Adipose tissue (tissue), 3 donors: ENCODE measurements around the gene HACE1. TPM values are rescaled to one million over a fixed set of nuclear protein-coding genes. Genes with fewer than 3 reads are reported as not detected.

Source experiments
- H3K27ac ChIP-seq: one replicate; pipeline ENCODE4 v1.5.1; 2013; ENCODE audit warnings: low read depth, low read length
- WGBS, 3 donors: extraction: QIAGEN DNeasy Blood & Tissue Kit; methylation state at CpG; one replicate each; pipeline ENCODE4 v1.1.7; 2013; 5-methylcytosine and 5-hydroxymethylcytosine counted together
- polyA plus RNA-seq, 3 donors: library from polyadenylated mRNA; stranded (reverse); fragments of 200-250 nt; gene quantifications; one replicate each; pipeline ENCODE4 v1.2.3, GENCODE V29; 2013
- donor health status: healthy with polysubstance abuse.
- donor health status: Bipolar disorder and iron deficiency.
- donor health status: healthy.

The HACE1 gene
- polyA plus RNA-seq, 3 donors = 2.5 to 8.1 (median 5.5) TPM

DNA sequence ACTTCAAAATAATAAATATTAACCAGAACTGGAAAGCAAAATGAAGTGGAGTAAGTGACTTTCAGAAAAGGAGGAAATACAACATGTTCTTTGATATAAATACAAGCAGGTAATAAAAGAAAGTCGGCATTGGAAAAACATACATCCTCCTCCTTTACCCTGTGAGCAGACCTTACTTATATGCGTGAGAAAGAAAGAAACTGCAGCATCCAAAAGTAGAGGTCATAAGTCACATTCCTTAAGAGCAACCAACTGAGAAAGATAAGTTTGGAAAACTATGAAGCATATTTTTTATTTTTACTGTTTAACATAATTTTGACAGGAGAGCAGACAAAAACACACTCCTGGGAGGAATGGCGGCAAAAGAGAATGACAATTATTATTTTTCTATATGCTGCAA lies 155.5 kb downstream of the HACE1 start:
- WGBS, 3 donors = 41 to 74% (median 53%) methylated on average over 3 of the region's 3 CpGs
- no peak overlapping the region for H3K27ac ChIP-seq

GRCh38 chr6:104702126-104702841 lies 157.4 kb downstream of the HACE1 start:
- WGBS, 3 donors = 44 to 56% (median 44%) methylated on average over 5 of the region's 5 CpGs
- H3K27ac ChIP-seq = no peak overlapping the region

- H3K27ac ChIP-seq = no peak overlapping the region
- 48 to 67% (median 65%) methylated on average over 5 of the region's 5 CpGs for WGBS, 3 donors
Measured at GRCh38 chr6:104700371-104701185, 159.1 kb downstream of the HACE1 start.

GRCh38 chr6:104699593-104700329 lies 160.0 kb downstream of the HACE1 start:
- 66 to 80% (median 78%) methylated on average over 8 of the region's 8 CpGs for WGBS, 3 donors
- no peak overlapping the region for H3K27ac ChIP-seq

GRCh38 chr6:104698979-104699378 lies 160.7 kb downstream of the HACE1 start:
- H3K27ac ChIP-seq = no peak overlapping the region
- 96 to 98% (median 97%) methylated on average over 1 of the region's 1 CpG for WGBS, 3 donors

DNA sequence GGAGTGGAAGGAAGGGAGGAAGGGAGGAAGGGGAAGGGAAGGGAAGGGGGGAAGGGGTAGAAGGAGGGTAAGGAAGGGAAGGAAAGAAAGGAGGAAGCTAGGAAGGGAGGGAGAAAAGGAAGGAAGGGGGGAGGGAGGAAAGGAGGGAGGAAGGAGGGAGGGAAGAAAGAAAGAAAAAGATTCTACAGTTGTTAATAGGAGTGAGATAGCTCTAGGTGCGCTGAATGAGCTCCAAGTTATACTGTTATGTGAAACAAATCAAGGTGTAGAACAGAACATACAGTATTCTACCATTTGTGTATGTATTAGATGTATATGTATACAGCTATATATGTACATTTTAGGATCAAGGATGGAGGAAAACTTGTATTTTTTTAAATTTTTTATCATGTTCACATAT lies 167.7 kb downstream of the HACE1 start:
- 83 to 94% (median 86%) methylated on average over 1 of the region's 1 CpG for WGBS, 3 donors
- H3K27ac ChIP-seq = no peak overlapping the region

- WGBS, 3 donors = 80 to 87% (median 85%) methylated on average over 3 of the region's 3 CpGs
- no peak overlapping the region for H3K27ac ChIP-seq
Measured at GRCh38 chr6:104689551-104690205, 170.0 kb downstream of the HACE1 start.

GRCh38 chr6:104688283-104688969 lies 171.3 kb downstream of the HACE1 start:
- no peak overlapping the region for H3K27ac ChIP-seq
- WGBS, 3 donors = 66 to 77% (median 77%) methylated on average over 3 of the region's 3 CpGs

- WGBS, 3 donors = 56 to 79% (median 73%) methylated on average over 6 of the region's 6 CpGs
- H3K27ac ChIP-seq = no peak overlapping the region
Measured at GRCh38 chr6:104686550-104687175, 173.1 kb downstream of the HACE1 start.

DNA sequence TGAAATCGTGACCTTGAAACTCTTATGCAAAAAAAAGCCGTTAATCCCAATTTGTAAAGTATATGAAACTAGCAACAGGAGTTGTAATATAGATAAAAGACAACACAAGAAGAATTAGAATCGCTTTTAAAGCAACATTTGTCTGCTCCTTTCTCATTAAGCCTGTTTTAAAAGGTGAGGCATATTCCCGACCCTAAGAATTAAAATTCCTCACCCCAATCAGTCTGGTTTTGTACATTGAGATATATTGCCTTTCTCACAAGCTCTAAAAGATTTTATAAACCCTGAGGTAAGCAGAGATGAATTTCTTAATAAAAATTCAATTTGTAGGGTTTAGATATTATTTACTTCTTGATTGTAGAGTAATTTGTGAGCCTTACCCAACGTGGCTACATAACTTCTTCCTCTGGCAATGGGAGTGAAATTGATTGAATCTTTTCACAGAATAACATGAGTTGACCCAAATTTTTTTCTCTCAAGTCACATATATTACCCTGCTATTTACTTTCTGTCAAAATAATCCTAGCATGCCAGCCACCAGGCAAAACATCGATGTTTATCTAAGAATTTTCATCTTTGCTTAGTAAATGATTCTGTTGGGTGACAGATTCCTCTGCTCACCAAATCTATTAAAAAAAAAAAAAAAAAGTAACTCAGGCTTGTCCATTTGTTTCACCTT lies 173.7 kb downstream of the HACE1 start:
- 49 to 83% (median 81%) methylated on average over 6 of the region's 6 CpGs for WGBS, 3 donors
- no peak overlapping the region for H3K27ac ChIP-seq

- no peak overlapping the region for H3K27ac ChIP-seq
- 88 to 93% (median 93%) methylated on average over 2 of the region's 2 CpGs for WGBS, 3 donors
Measured at GRCh38 chr6:104684911-104685415, 174.8 kb downstream of the HACE1 start.

DNA sequence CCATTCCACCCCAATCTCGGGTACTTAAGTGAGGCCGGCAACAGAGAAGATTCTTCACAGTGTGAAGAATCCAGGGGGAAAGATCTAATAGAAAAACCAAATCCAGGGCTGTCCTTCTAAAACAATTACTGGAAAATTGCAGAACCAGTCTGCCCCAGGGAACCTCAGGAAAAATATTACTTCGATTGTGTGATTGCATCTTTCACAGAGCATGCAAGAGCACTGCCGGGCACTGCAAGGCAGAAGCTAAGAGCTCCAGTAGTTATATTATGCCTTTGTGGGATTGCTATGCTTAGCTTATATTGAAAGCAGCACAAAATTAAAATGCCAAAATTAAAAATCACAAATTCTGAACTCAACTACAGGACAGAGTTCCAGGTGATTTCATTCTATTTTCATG lies 175.9 kb downstream of the HACE1 start:
- WGBS, 3 donors = 63 to 87% (median 68%) methylated on average over 4 of the region's 4 CpGs
- no peak overlapping the region for H3K27ac ChIP-seq

DNA sequence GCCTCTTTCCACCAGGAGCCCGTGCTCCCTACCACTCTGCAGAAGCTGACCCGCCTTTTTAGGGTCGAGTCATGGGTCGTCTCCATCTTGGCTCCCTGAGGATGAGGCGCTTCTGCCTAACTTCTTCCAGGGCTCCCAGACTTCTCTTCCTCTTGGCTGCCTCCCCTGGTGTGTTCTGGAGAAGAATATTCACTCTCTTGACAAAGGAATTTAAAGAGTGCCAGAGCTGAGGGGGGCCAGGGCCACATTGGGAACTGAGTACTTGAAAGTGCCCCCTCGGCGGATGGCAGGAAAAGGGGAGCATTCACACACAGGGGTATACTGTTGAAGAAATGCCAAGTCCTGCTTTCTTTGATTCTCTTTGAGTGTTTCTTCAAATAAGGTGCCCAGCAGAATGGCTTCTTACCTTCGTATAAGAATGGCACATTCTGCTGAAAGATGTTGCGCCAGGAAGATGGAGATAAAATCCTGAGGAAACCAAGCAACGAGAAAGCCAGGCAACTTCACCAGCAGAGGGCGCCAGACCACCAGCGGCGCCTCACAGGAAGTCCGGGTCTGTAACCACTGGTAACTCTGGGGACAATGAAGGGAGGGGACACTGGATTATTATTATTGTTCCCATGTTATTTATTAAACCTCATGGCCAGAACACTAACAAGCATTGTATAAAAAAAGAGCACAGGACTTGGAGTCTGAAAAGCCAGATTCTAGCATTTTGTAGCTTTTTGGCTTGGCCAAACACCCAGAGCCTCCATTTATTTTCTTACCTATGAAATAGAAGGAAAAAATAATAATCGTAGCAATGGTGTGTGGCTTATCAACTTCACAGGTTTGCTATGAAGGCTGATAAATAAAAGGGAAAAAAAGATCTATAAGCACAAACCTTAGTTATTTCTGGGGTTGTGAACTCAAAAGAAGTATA lies 176.7 kb downstream of the HACE1 start:
- WGBS, 3 donors = 55 to 57% (median 57%) methylated on average over 15 of the region's 15 CpGs

GRCh38 chr6:104680539-104680938 lies 179.2 kb downstream of the HACE1 start:
- no peak overlapping the region for H3K27ac ChIP-seq

More for the DNA sequence above, 176.7 kb downstream of the HACE1 start:
- H3K27ac ChIP-seq = no peak overlapping the region

DNA sequence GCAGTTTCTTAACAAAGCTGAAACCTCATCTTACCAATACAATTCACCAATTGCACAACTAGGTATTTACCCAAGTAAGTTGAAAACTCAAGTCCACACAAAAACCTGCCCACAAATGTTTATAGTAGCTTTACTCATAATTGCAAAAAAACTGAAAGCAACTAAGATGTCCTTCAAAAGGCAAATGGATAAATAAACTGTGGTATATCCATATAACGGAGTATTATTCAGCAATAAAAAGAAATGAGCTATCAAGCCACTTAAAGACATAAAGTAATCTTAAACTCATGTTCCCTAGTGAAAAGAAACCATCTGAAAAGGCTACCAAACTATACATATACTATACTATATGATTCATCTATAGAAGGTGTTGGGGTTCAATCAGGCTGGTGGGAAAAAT lies 179.7 kb downstream of the HACE1 start:
- WGBS, 3 donors = 58 to 100% (median 100%) methylated on average over 1 of the region's 1 CpG
- H3K27ac ChIP-seq = no peak overlapping the region

More at GRCh38 chr6:104680539-104680938, 179.2 kb downstream of the HACE1 start:
- 59 to 71% (median 64%) methylated on average over 2 of the region's 2 CpGs for WGBS, 3 donors
